Sigmoid colon (tissue), 7 donors: ENCODE results near the gene PERCC1. TPM values are rescaled to one million over a fixed set of nuclear protein-coding genes. Genes with fewer than 3 reads are reported as not detected.

Source experiments
- DNase-seq: peaks from one replicate; pipeline ENCODE4 v3.0.0-alpha.2; 2019
- H3K27ac ChIP-seq, 4 donors: fragments of 200-600 bp; sonication (generic); one replicate each; pipeline ENCODE4 v1.5.1; 2016 to 2019; ENCODE audit warnings: mild to moderate bottlenecking in 1 of 4
- H3K27me3 ChIP-seq, 3 donors: fragments of 200-600 bp; sonication (generic); one replicate each; pipeline ENCODE4 v1.5.1; 2019; ENCODE audit warnings: mild to moderate bottlenecking in 1 of 3
- H3K36me3 ChIP-seq, 4 donors: fragments of 200-600 bp; sonication (generic); one replicate each; pipeline ENCODE4 v1.5.1; 2016 to 2019
- H3K4me1 ChIP-seq, 4 donors: fragments of 200-600 bp; sonication (generic); one replicate each; pipeline ENCODE4 v1.5.1; 2017 to 2019
- H3K4me3 ChIP-seq, 4 donors: fragments of 200-600 bp; sonication (generic); one replicate each; pipeline ENCODE4 v1.5.1; 2017 to 2019; ENCODE audit warnings: mild to moderate bottlenecking in 2 of 4, moderate library complexity in 1 of 4
- H3K9me3 ChIP-seq, 4 donors: fragments of 200-600 bp in 3 of 4; sonication (generic) in 3 of 4; one replicate each; pipeline versions ENCODE4 v1.5.1 to v1.6.1; 2013 to 2019
- CTCF ChIP-seq, 4 experiments: fragments of 450-650 bp in 3 of 4; fragments of 200-600 bp in 1 of 4; IDR thresholded peaks; one replicate each; pipeline ENCODE4 v1.5.1; 2016 to 2019; ENCODE audit warnings: antibody characterized with exemption in 4 of 4, mild to moderate bottlenecking in 3 of 4, moderate library complexity in 2 of 4
- EP300 ChIP-seq, 4 donors: sonication (generic); formaldehyde crosslinking; IDR thresholded peaks; one replicate each; pipeline ENCODE4 v1.6.1; 2017; ENCODE audit warnings: antibody characterized with exemption in 4 of 4
- POLR2A ChIP-seq, 2 donors: fragments of 450-650 bp; IDR thresholded peaks; one replicate each; pipeline ENCODE4 v1.6.1; 2016; ENCODE audit warnings: antibody characterized with exemption in 2 of 2, mild to moderate bottlenecking in 2 of 2, moderate library complexity in 2 of 2
- POLR2AphosphoS5 ChIP-seq, 4 donors: sonication (generic); formaldehyde crosslinking; IDR thresholded peaks; one replicate each; pipeline ENCODE4 v1.6.1; 2017; ENCODE audit warnings: antibody characterized with exemption in 4 of 4
- WGBS, 2 donors: extraction: QIAGEN DNeasy Blood & Tissue Kit; methylation state at CpG; one replicate each; pipeline ENCODE4 v1.1.7; 2013; 5-methylcytosine and 5-hydroxymethylcytosine counted together
- intact Hi-C: fragments of 100-400 bp; cut with DNase I; formaldehyde crosslinking; loops from one replicate; pipeline ENCODE4 v1.15.1; 2023
- polyA plus RNA-seq, 3 donors: library from polyadenylated mRNA; stranded (reverse); fragments of 200-250 nt; gene quantifications; one replicate each; pipeline ENCODE4 v1.2.3, GENCODE V29; 2013
- total RNA-seq, 4 donors: library from RNA; depleted of rRNA; stranded (reverse); fragments of >200 nt; gene quantifications; one replicate each; pipeline ENCODE4 v1.1.0, GENCODE V29; 2016
- donor health status: healthy with polysubstance abuse.
- donor health status: Bipolar disorder and iron deficiency.
- donor health status: healthy.

PERCC1 gene
- total and polyA plus RNA-seq, 7 donors = 0.07 TPM; not detected in 6

GRCh38 chr16:1387331-1387730 lies 43.5 kb upstream of the PERCC1 start:
- intact Hi-C loops = no loop called here
- Histone ChIP-seq H3K4me3 (no peak overlapping the region), H3K9me3 (no peaks in the 10 kb centered on the region), H3K27ac (no peak overlapping the region), H3K4me1 (no peaks in the 10 kb centered on the region), H3K27me3 (no peaks in the 10 kb centered on the region), H3K36me3 (peaks cover 27 to 70% (median 48%) of the 10 kb centered on the region in 4 donors)
- no peak for DNase-seq
- 93 to 94% methylated on average over 16 of the region's 16 CpGs for WGBS, 2 donors
- TF ChIP-seq POLR2A (IDR thresholded peaks at IDR 0.05) = no peak
- no peak for TF ChIP-seq POLR2AphosphoS5 (IDR thresholded peaks at IDR 0.05)
- TF ChIP-seq CTCF (IDR thresholded peaks at IDR 0.05) = no peak
- TF ChIP-seq EP300 (IDR thresholded peaks at IDR 0.05) = no peak

GRCh38 chr16:1389762-1390161 lies 41.1 kb upstream of the PERCC1 start:
- Histone ChIP-seq H3K36me3 (peaks cover 42 to 75% (median 50%) of the 10 kb centered on the region in 4 donors), H3K9me3 (no peaks in the 10 kb centered on the region), H3K4me1 (no peaks in the 10 kb centered on the region), H3K27me3 (no peaks in the 10 kb centered on the region), H3K27ac (no peak overlapping the region), H3K4me3 (no peak overlapping the region)
- WGBS, 2 donors = 92 to 96% methylated on average over 7 of the region's 7 CpGs
- intact Hi-C loops = no loop called here
- no peak for DNase-seq
- TF ChIP-seq POLR2AphosphoS5 (IDR thresholded peaks at IDR 0.05) (no peak), POLR2A (IDR thresholded peaks at IDR 0.05) (no peak), EP300 (IDR thresholded peaks at IDR 0.05) (no peak), CTCF (IDR thresholded peaks at IDR 0.05) (no peak)

GRCh38 chr16:1390239-1390779 lies 40.6 kb upstream of the PERCC1 start:
- Histone ChIP-seq H3K9me3 (no peaks in the 10 kb centered on the region), H3K27ac (no peak overlapping the region), H3K4me1 (no peaks in the 10 kb centered on the region), H3K4me3 (no peak overlapping the region), H3K27me3 (no peaks in the 10 kb centered on the region), H3K36me3 (peaks cover 42 to 75% (median 45%) of the 10 kb centered on the region in 4 donors)
- TF ChIP-seq POLR2A (IDR thresholded peaks at IDR 0.05) = no peak
- TF ChIP-seq POLR2AphosphoS5 (IDR thresholded peaks at IDR 0.05) = no peak
- TF ChIP-seq CTCF (IDR thresholded peaks at IDR 0.05) = no peak
- TF ChIP-seq EP300 (IDR thresholded peaks at IDR 0.05) = no peak
- 64 to 88% methylated on average over 28 of the region's 28 CpGs for WGBS, 2 donors
- no peak for DNase-seq
- intact Hi-C loops = no loop called here

- H3K36me3 ChIP-seq = peaks cover 42 to 93% (median 45%) of the 10 kb centered on the region in 4 donors
- WGBS, 2 donors = 95 to 96% methylated on average over 17 of the region's 17 CpGs
Observed at GRCh38 chr16:1392826-1393225, 38.1 kb upstream of the PERCC1 start.

More at GRCh38 chr16:1392826-1393225, 38.1 kb upstream of the PERCC1 start:
- no peak overlapping the region for H3K27ac ChIP-seq
- intact Hi-C loops = no loop called here
- no peaks in the 10 kb centered on the region for H3K9me3 ChIP-seq
- no peaks in the 10 kb centered on the region for H3K4me1 ChIP-seq
- no peaks in the 10 kb centered on the region for H3K27me3 ChIP-seq
- no peak for TF ChIP-seq POLR2A (IDR thresholded peaks at IDR 0.05)
- no peak for TF ChIP-seq CTCF (IDR thresholded peaks at IDR 0.05)
- no peak for TF ChIP-seq POLR2AphosphoS5 (IDR thresholded peaks at IDR 0.05)
- no peak for TF ChIP-seq EP300 (IDR thresholded peaks at IDR 0.05)
- DNase-seq = no peak
- no peak overlapping the region for H3K4me3 ChIP-seq
